Colon (tissue), 2 donors: ENCODE data around the gene KCNH4.
"Not testable (repeated sequence)": the region's sequence is repeated elsewhere in the genome, so short reads cannot be mapped to it uniquely, and the experiment has no call there.

ENCODE experiments used
- FAIRE-seq: peaks from 2 replicates; lab custom pipeline; 2012; peaks lifted over from hg19 to GRCh38; lab: Jason Lieb, UNC
- donor health status: control.
- donor health status: control.

KCNH4 gene

GRCh38 chr17:42193969-42194899 lies 13.3 kb upstream of the KCNH4 start, which contains the start of gene GHDC:
Gene GHDC (minus strand): TSS chr17:42194494. CDS start chr17:42193581, 913 bp downstream.
- FAIRE-seq: no peak

GRCh38 chr17:42193216-42193968 lies 12.4 kb upstream of the KCNH4 start:
- no peak for FAIRE-seq

- no peak for FAIRE-seq
Measured at GRCh38 chr17:42192189-42193126, 11.5 kb upstream of the KCNH4 start.

GRCh38 chr17:42191275-42191608 lies 10.3 kb upstream of the KCNH4 start:
- no peak for FAIRE-seq

GRCh38 chr17:42190491-42191274 lies 9.7 kb upstream of the KCNH4 start:
- no peak for FAIRE-seq

- no peak for FAIRE-seq
Measured at GRCh38 chr17:42189651-42189965, 8.7 kb upstream of the KCNH4 start.

- FAIRE-seq: no peak
Measured at GRCh38 chr17:42188749-42189650, 8.1 kb upstream of the KCNH4 start.

GRCh38 chr17:42187833-42188232 lies 6.9 kb upstream of the KCNH4 start:
- no peak for FAIRE-seq

- FAIRE-seq: not testable (repeated sequence)
Measured at GRCh38 chr17:42186191-42186590, 5.2 kb upstream of the KCNH4 start.

- FAIRE-seq: no peak
Measured at GRCh38 chr17:42185621-42185930, 4.6 kb upstream of the KCNH4 start.

- FAIRE-seq: no peak
Measured at GRCh38 chr17:42184713-42185620, 4.0 kb upstream of the KCNH4 start, which contains the start of gene HCRT. Gene HCRT (minus strand): TSS chr17:42185452. CDS start chr17:42185365, 87 bp downstream.

- FAIRE-seq: no peak
Measured at GRCh38 chr17:42183741-42184711, 3.1 kb upstream of the KCNH4 start.

- FAIRE-seq: no peak
Measured at GRCh38 chr17:42182927-42183734, 2.2 kb upstream of the KCNH4 start.

- FAIRE-seq: no peak
Measured at GRCh38 chr17:42181851-42182207, 887 bp upstream of the KCNH4 start.

- no peak for FAIRE-seq
Measured at GRCh38 chr17:42180411-42180921, 476 bp downstream of the KCNH4 start.

GRCh38 chr17:42179911-42180410 lies 981 bp downstream of the KCNH4 start:
- no peak for FAIRE-seq

- FAIRE-seq: no peak
Measured at GRCh38 chr17:42179335-42179734, 1.6 kb downstream of the KCNH4 start.
